MCF 10A (cell line): ENCODE data around the gene CLMP. TPM values are rescaled to one million over a fixed set of nuclear protein-coding genes. Genes with fewer than 3 reads are reported as not detected.

Experiments
- BruUV-seq: library from RNA; stranded (reverse); fragments of 400-500 nt; replicated peaks from 2 replicates; lab custom pipeline; 2021; lab: Mats Ljungman, UMichigan
- CTCF ChIA-PET: fragments of 300-600 bp; sonication (Branson Sonifier 250); formaldehyde crosslinking; extraction: SDS; loops from one replicate; lab custom pipeline; 2021; ENCODE audit warnings: antibody characterized with exemption, inconsistent platforms; lab: Yijun Ruan, JAX
- POLR2A ChIA-PET: fragments of 300-600, 350-650 bp; sonication (Branson Sonifier 250); formaldehyde crosslinking; extraction: SDS; loops from one replicate; lab custom pipeline; 2020; ENCODE audit warnings: antibody characterized with exemption, inconsistent platforms; lab: Yijun Ruan, JAX
- DNase-seq: peaks from one replicate; pipeline ENCODE4 v3.0.0-alpha.2; 2018; ENCODE audit not compliant: unreplicated experiment
- H3K27ac Mint-ChIP-seq: one replicate; pipeline ENCODE4 v1.8.0; 2022; ENCODE audit warnings: mild to moderate bottlenecking, low read depth, mixed read lengths; ENCODE audit not compliant: unreplicated experiment
- H3K27me3 Mint-ChIP-seq: one replicate; pipeline ENCODE4 v1.8.0; 2022; ENCODE audit warnings: mixed read lengths; ENCODE audit not compliant: insufficient read depth, unreplicated experiment
- H3K36me3 Mint-ChIP-seq: one replicate; pipeline ENCODE4 v1.8.0; 2022; ENCODE audit warnings: mild to moderate bottlenecking, moderate library complexity, mixed read lengths; ENCODE audit not compliant: insufficient read depth, unreplicated experiment
- H3K4me1 Mint-ChIP-seq: one replicate; pipeline ENCODE4 v1.8.0; 2022; ENCODE audit warnings: mixed read lengths; ENCODE audit not compliant: insufficient read depth, unreplicated experiment
- H3K4me3 Mint-ChIP-seq: one replicate; pipeline ENCODE4 v1.8.0; 2022; ENCODE audit warnings: mild to moderate bottlenecking, moderate library complexity, mixed read lengths; ENCODE audit not compliant: unreplicated experiment
- H3K9me3 Mint-ChIP-seq: one replicate; pipeline ENCODE4 v1.8.0; 2022; ENCODE audit warnings: mixed read lengths; ENCODE audit not compliant: unreplicated experiment
- intact Hi-C: fragments of 100-400 bp; cut with micrococcal nuclease; formaldehyde crosslinking; loops from 2 replicates; pipeline ENCODE4 v1.14.1; 2022
- total RNA-seq: library from RNA; stranded (reverse); gene quantifications from 2 replicates; pipeline ENCODE4 v1.2.3, GENCODE V29; 2022
- TF ChIP-seq, protein P1 (sequence below): fragments of 200-600 bp; IDR thresholded peaks from one replicate; pipeline ENCODE4 v1.8.0; 2022; ENCODE audit warnings: antibody characterized with exemption, mild to moderate bottlenecking; ENCODE audit not compliant: unreplicated experiment

CLMP gene
- total RNA-seq, 1 experiment from 2014 or later, result 86.1 TPM

DNA sequence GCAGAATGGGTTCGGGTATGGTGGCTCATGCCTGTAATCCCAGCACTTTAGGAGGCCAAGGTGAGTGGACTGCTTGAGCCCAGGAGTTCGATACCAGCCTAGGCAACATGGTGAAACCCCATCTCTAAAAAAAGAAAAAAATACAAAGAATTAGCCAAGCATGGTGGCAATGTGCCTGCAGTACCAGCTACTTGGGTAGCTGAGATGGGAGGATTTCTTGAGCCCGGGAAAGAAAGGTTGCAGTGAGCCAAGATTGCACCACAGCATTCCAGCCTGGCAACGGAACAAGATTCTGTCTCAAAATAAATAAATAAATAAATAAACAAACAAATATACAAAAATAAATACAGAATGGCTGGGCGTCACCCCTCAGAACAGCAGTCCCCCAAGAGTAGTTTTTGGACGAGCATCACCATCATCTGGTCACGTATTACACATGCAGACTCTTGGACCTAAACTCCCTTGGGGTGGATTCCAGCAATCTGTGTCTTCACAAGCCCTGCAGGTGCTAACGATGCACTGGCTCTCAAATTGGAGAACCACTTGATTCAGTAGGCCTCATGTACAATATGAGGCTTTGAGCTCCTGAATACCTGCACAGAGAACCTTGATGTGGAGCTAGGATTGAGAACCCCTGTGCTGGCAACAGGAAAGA is 33.5 kb downstream of the CLMP start:
- no peaks in the 10 kb centered on the region for H3K27me3 Mint-ChIP-seq
- H3K9me3 Mint-ChIP-seq, result no peaks in the 10 kb centered on the region
- H3K27ac Mint-ChIP-seq, result no peak overlapping the region
- H3K36me3 Mint-ChIP-seq, result peaks cover 19% of the 10 kb centered on the region
- ChIA-PET CTCF (interaction anchor here (0.5 to 4.0 kb wide), 6 partner anchors 12 to 85 kb away, joined by 3 to 26 read pairs (median 3); no protein-coding TSS in a partner anchor), POLR2A (interaction anchor here (0.7 to 1.3 kb wide), 6 partner anchors 9 to 34 kb away, joined by 3 to 4 read pairs (median 4); partner anchors contain the start of gene CLMP)
- TF ChIP-seq, protein P1, sequence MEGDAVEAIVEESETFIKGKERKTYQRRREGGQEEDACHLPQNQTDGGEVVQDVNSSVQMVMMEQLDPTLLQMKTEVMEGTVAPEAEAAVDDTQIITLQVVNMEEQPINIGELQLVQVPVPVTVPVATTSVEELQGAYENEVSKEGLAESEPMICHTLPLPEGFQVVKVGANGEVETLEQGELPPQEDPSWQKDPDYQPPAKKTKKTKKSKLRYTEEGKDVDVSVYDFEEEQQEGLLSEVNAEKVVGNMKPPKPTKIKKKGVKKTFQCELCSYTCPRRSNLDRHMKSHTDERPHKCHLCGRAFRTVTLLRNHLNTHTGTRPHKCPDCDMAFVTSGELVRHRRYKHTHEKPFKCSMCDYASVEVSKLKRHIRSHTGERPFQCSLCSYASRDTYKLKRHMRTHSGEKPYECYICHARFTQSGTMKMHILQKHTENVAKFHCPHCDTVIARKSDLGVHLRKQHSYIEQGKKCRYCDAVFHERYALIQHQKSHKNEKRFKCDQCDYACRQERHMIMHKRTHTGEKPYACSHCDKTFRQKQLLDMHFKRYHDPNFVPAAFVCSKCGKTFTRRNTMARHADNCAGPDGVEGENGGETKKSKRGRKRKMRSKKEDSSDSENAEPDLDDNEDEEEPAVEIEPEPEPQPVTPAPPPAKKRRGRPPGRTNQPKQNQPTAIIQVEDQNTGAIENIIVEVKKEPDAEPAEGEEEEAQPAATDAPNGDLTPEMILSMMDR, result no peak
- peaks cover 37% of the 10 kb centered on the region for H3K4me1 Mint-ChIP-seq
- intact Hi-C loops, result no loop called here
- H3K4me3 Mint-ChIP-seq, result no peak overlapping the region
- peak; percentile 59 for DNase-seq
- BruUV-seq, result no TSS peak

DNA sequence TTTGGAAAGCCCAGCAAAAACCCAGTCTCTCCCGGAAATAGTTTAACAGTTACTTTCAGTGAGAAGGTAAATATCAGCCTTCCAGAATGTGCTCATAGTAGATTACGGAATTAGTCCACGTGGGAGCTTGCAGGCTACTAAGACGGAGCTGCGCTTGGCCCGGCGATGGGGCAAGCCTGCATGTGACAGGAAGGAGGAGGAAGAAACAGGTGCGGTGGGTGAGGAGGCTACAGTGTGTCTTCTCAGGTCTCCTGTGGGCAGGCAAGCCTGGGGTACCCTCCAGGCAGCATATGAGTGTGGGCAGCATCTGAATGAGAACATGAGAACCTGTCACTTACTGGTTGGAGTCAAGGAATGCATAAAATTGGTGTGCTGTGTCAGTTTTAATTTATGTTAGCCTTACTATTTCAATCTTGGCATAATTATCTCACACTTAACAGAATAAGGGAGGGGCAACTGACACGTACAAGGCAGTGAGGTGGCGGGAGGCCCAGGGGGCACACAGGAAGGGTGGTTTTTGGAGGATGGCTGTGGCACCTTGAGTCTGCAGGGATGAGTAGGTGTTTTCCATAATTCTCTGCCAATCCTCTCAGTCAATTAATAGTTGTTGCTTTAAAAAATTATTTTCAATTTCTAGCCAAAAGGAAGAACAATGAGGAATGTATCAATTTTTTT is 35.7 kb downstream of the CLMP start:
- ChIA-PET POLR2A (interaction anchor here (1.4 to 2.5 kb wide), 3 partner anchors 13 to 97 kb away, joined by 4 to 11 read pairs (median 7); partner anchors contain the start of gene HSPA8), CTCF (no interaction called here)
- intact Hi-C loops, result loop anchor here (1.0 to 5.0 kb wide), 2 partner anchors 14 to 47 kb away; no protein-coding TSS in a partner anchor
- peak; percentile 84 for DNase-seq
- TF ChIP-seq, protein P1, result no peak
- Mint-ChIP-seq H3K9me3 (no peaks in the 10 kb centered on the region), H3K27me3 (no peaks in the 10 kb centered on the region), H3K27ac (peak overlapping the region; percentile 86), H3K36me3 (peaks cover 26% of the 10 kb centered on the region), H3K4me1 (peaks cover 42% of the 10 kb centered on the region), H3K4me3 (peak overlapping the region; percentile 42)
- BruUV-seq, result no TSS peak

DNA sequence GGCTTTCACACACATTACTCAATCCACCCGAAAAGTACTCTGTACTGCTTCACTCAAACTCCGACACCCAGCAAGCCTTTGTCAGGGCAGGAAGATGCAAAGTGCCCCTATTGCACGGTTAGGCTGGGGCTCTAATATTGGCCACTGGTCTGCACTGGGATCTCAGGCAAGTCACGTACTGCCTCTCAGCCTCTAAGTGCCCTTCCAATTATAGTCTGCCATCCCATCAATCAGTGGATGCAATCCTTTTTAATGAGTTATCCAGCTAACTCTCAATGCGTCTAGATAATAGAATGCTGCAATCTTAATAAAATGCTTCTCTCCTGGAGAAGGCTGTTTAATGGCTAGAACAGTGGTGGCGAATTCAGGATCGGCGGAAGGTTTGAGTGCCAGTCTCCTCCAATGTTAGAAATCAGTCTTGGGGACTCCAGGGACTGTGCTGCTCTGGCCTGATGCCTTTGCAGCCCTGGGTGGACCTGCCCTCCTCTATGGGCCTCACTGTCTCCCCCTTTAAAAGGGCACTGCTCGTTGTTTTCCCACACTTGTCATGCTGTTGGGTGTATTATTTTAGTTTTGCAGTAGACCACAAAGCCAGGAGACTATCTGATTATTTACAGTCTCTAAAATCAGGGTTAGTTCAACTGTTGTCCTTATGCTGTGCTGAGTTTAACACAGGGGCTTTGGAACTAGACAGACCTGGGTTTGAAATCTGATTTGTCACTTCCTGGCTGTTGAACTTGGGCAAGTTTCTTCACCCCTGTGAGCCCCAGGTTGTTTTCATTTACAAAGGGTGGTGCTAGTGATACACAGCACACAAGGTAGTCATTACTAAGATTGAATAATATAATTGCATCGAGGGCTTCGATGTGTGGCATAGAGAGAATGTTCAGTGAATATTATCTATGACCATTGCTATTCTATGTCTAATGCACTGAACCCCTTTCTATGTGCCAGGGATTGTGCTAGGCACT is 36.7 kb downstream of the CLMP start:
- Mint-ChIP-seq H3K4me3 (peak overlapping the region; percentile 42), H3K27ac (peak overlapping the region; percentile 86), H3K4me1 (peaks cover 37% of the 10 kb centered on the region), H3K27me3 (no peaks in the 10 kb centered on the region), H3K9me3 (no peaks in the 10 kb centered on the region), H3K36me3 (peaks cover 28% of the 10 kb centered on the region)
- TF ChIP-seq, protein P1, result no peak
- intact Hi-C loops, result loop anchor here (1.0 to 5.0 kb wide), 2 partner anchors 15 to 46 kb away; no protein-coding TSS in a partner anchor
- no TSS peak for BruUV-seq
- peak; percentile 51 for DNase-seq
- ChIA-PET CTCF (no interaction called here), POLR2A (interaction anchor here (2.5 kb wide), 1 partner anchor 17 kb away, joined by 11 read pairs; no protein-coding TSS in a partner anchor)
